ENCODE measurements around the gene IER5L. TPM values are rescaled to one million over a fixed set of nuclear protein-coding genes. Genes with fewer than 3 reads are reported as not detected.

Gene IER5L
- total RNA-seq, 1 donor from 2014 or later = 9.6 TPM

- intact Hi-C loops (cut with DNase I) = no loop called here
- H3K27ac ChIP-seq = no peak overlapping the region
- H3K27me3 ChIP-seq = no peaks in the 10 kb centered on the region
- ATAC-seq (no peak), DNase-seq (no peak)
- H3K4me1 ChIP-seq = peaks cover 2% of the 10 kb centered on the region
- no peaks in the 10 kb centered on the region for H3K36me3 ChIP-seq
- no peak for TF ChIP-seq CTCF (IDR thresholded peaks at IDR 0.05)
- no peaks in the 10 kb centered on the region for H3K9me3 ChIP-seq
- no peak overlapping the region for H3K4me3 ChIP-seq
Measured at GRCh38 chr9:129218918-129219317, 40.9 kb upstream of the IER5L start.

GRCh38 chr9:129218272-129218625, 40.2 kb upstream of the IER5L start:
- no peaks in the 10 kb centered on the region for H3K27me3 ChIP-seq
- TF ChIP-seq CTCF (IDR thresholded peaks at IDR 0.05) = no peak
- H3K27ac ChIP-seq = no peak overlapping the region
- H3K9me3 ChIP-seq = no peaks in the 10 kb centered on the region
- DNase-seq = no peak
- H3K4me1 ChIP-seq = no peaks in the 10 kb centered on the region
- H3K36me3 ChIP-seq = no peaks in the 10 kb centered on the region
- intact Hi-C loops (cut with DNase I) = no loop called here
- H3K4me3 ChIP-seq = no peak overlapping the region
- ATAC-seq = no peak

GRCh38 chr9:129213551-129213950, 35.5 kb upstream of the IER5L start:
- no peak for ATAC-seq
- no peak for DNase-seq
- no peaks in the 10 kb centered on the region for H3K4me1 ChIP-seq
- intact Hi-C loops (cut with DNase I) = no loop called here
- no peak overlapping the region for H3K27ac ChIP-seq
- TF ChIP-seq CTCF (IDR thresholded peaks at IDR 0.05) = no peak
- no peaks in the 10 kb centered on the region for H3K27me3 ChIP-seq
- H3K36me3 ChIP-seq = no peaks in the 10 kb centered on the region
- H3K4me3 ChIP-seq = no peak overlapping the region
- H3K9me3 ChIP-seq = no peaks in the 10 kb centered on the region

- DNase-seq (no peak), ATAC-seq (no peak)
- no peaks in the 10 kb centered on the region for H3K9me3 ChIP-seq
- TF ChIP-seq CTCF (IDR thresholded peaks at IDR 0.05) = no peak
- H3K4me1 ChIP-seq = no peaks in the 10 kb centered on the region
- H3K27ac ChIP-seq = no peak overlapping the region
- no peaks in the 10 kb centered on the region for H3K36me3 ChIP-seq
- intact Hi-C loops (cut with DNase I) = no loop called here
- no peaks in the 10 kb centered on the region for H3K27me3 ChIP-seq
- no peak overlapping the region for H3K4me3 ChIP-seq
Measured at GRCh38 chr9:129211686-129212085, 33.6 kb upstream of the IER5L start.

- intact Hi-C loops (cut with DNase I) = no loop called here
- no peak for TF ChIP-seq CTCF (IDR thresholded peaks at IDR 0.05)
Measured at GRCh38 chr9:129210125-129210524, 32.1 kb upstream of the IER5L start.

GRCh38 chr9:129209580-129209979, 31.5 kb upstream of the IER5L start:
- no peak for DNase-seq
- no peaks in the 10 kb centered on the region for H3K27me3 ChIP-seq
- H3K9me3 ChIP-seq = no peaks in the 10 kb centered on the region
- no peak for TF ChIP-seq CTCF (IDR thresholded peaks at IDR 0.05)
- intact Hi-C loops (cut with DNase I) = no loop called here
- H3K27ac ChIP-seq = no peak overlapping the region
- H3K4me3 ChIP-seq = no peak overlapping the region
- no peaks in the 10 kb centered on the region for H3K36me3 ChIP-seq
- H3K4me1 ChIP-seq = no peaks in the 10 kb centered on the region
- no peak for ATAC-seq

More at GRCh38 chr9:129210125-129210524, 32.1 kb upstream of the IER5L start:
- Histone ChIP-seq H3K4me3 (no peak overlapping the region), H3K27ac (no peak overlapping the region), H3K36me3 (no peaks in the 10 kb centered on the region), H3K4me1 (no peaks in the 10 kb centered on the region), H3K9me3 (no peaks in the 10 kb centered on the region), H3K27me3 (no peaks in the 10 kb centered on the region)
- DNase-seq (no peak), ATAC-seq (no peak)

All from upper lobe of right lung (tissue), 1 donor.